Endothelial cell of umbilical vein (primary cell): ENCODE measurements around the gene ERBB4. TPM values are rescaled to one million over a fixed set of nuclear protein-coding genes. Genes with fewer than 3 reads are reported as not detected.

ENCODE experiments used
- BruUV-seq: library from RNA; stranded (reverse); fragments of 400-500 nt; replicated peaks from 2 replicates; lab custom pipeline; 2021; lab: Mats Ljungman, UMichigan
- CTCF ChIA-PET: fragments of 300-600, 350-600 bp; sonication (Branson Sonifier 250); formaldehyde crosslinking; loops from one replicate; lab custom pipeline; 2021; ENCODE audit warnings: antibody characterized with exemption, inconsistent platforms; lab: Charles Lee
- POLR2A ChIA-PET: fragments of 300-600, 350-600 bp; sonication (Branson Sonifier 250); formaldehyde crosslinking; loops from one replicate; lab custom pipeline; 2021; ENCODE audit warnings: antibody characterized with exemption, inconsistent platforms; lab: Charles Lee
- DNase-seq: peaks from one replicate; pipeline ENCODE4 v3.0.0-alpha.2; 2011; ENCODE audit warnings: low read depth, low spot score
- FAIRE-seq: peaks from 2 replicates; lab custom pipeline; 2011; peaks lifted over from hg19 to GRCh38; lab: Jason Lieb, UNC
- H2AFZ ChIP-seq: 2 replicates; pipeline ENCODE4 v1.6.0; 2012; ENCODE audit warnings: low read depth, low read length, control low read depth, inconsistent platforms
- H3K27ac ChIP-seq: 2 replicates; pipeline ENCODE4 v1.5.1; 2011; ENCODE audit warnings: low read depth, mild to moderate bottlenecking, control low read depth, low read length, moderate library complexity; ENCODE audit not compliant: insufficient read depth
- H3K27me3 ChIP-seq, 2 experiments: 2 replicates each; pipeline versions ENCODE4 v1.6.0 to v1.6.1; 2011; ENCODE audit warnings: low read length in 2 of 2, mixed read lengths in 1 of 2; ENCODE audit not compliant: control insufficient read depth in 2 of 2, insufficient read depth in 2 of 2
- H3K36me3 ChIP-seq, 2 experiments: 2 replicates in 1 of 2; 3 replicates in 1 of 2; pipeline ENCODE4 v1.5.1; 2011; ENCODE audit warnings: low read length in 2 of 2, mild to moderate bottlenecking in 1 of 2, moderate library complexity in 1 of 2; ENCODE audit not compliant: control insufficient read depth in 2 of 2, insufficient read depth in 2 of 2; ENCODE audit errors: extremely low read depth in 1 of 2
- H3K4me1 ChIP-seq: 3 replicates; pipeline ENCODE4 v1.5.1; 2011; ENCODE audit warnings: mild to moderate bottlenecking, low read length; ENCODE audit not compliant: control insufficient read depth, insufficient read depth; ENCODE audit errors: extremely low read depth
- H3K4me2 ChIP-seq: 2 replicates; pipeline ENCODE4 v1.6.1; 2011; ENCODE audit warnings: low read length, control low read depth, mixed read lengths; ENCODE audit not compliant: insufficient read depth
- H3K4me3 ChIP-seq, 3 experiments: fragments of 200-600 bp in 1 of 3; sonication (generic), shearing (Covaris generic) in 1 of 3; replicated peaks in 1 of 3; 2 replicates each; pipeline ENCODE4 v1.5.1; 2011 to 2016; ENCODE audit warnings: control low read depth in 3 of 3, low read length in 3 of 3, mild to moderate bottlenecking in 2 of 3, inconsistent platforms in 1 of 3, low read depth in 1 of 3, moderate library complexity in 1 of 3; ENCODE audit not compliant: insufficient read depth in 1 of 3
- H3K79me2 ChIP-seq: 2 replicates; pipeline ENCODE4 v1.6.0; 2012; ENCODE audit warnings: low read length, inconsistent platforms; ENCODE audit not compliant: control insufficient read depth, insufficient read depth
- H3K9ac ChIP-seq: replicated peaks from 2 replicates; pipeline ENCODE3; 2011; ENCODE audit warnings: low read length, control low read depth; ENCODE audit not compliant: insufficient read depth; ENCODE audit errors: extremely low read depth
- H3K9me1 ChIP-seq: replicated peaks from 3 replicates; pipeline ENCODE4 v1.6.0; 2011; ENCODE audit warnings: mild to moderate bottlenecking, low read length; ENCODE audit not compliant: control insufficient read depth, insufficient read depth; ENCODE audit errors: extremely low read depth
- H3K9me3 ChIP-seq: replicated peaks from 2 replicates; pipeline ENCODE4 v1.5.1; 2012; ENCODE audit warnings: low read length, inconsistent platforms; ENCODE audit not compliant: control insufficient read depth, insufficient read depth
- H4K20me1 ChIP-seq: replicated peaks from 2 replicates; pipeline ENCODE3; 2011; ENCODE audit warnings: mild to moderate bottlenecking, low read length; ENCODE audit not compliant: control insufficient read depth, insufficient read depth; ENCODE audit errors: extremely low read depth
- CTCF ChIP-seq, 2 donors: IDR thresholded peaks; 1 replicate in 1 of 2; 2 replicates in 1 of 2; pipeline ENCODE4 v1.5.1; 2011; ENCODE audit warnings: low read length in 2 of 2, mild to moderate bottlenecking in 2 of 2, moderate library complexity in 2 of 2, control low read depth in 1 of 2, inconsistent platforms in 1 of 2, low read depth in 1 of 2; ENCODE audit not compliant: insufficient read depth in 1 of 2; ENCODE audit errors: extremely low read depth in 1 of 2
- EZH2 ChIP-seq: IDR thresholded peaks from 2 replicates; pipeline ENCODE4 v1.6.1; 2012; ENCODE audit warnings: borderline replicate concordance, low read depth, mild to moderate bottlenecking, moderate library complexity, low read length, inconsistent platforms; ENCODE audit not compliant: severe bottlenecking
- FOS ChIP-seq: IDR thresholded peaks from 2 replicates; pipeline ENCODE4 v1.6.1; 2011; ENCODE audit warnings: mild to moderate bottlenecking, low read length, moderate library complexity, borderline replicate concordance; ENCODE audit not compliant: insufficient read depth
- GATA2 ChIP-seq: IDR thresholded peaks from 2 replicates; pipeline ENCODE4 v1.7.0; 2011; ENCODE audit warnings: low read depth, mild to moderate bottlenecking, moderate library complexity, mixed read lengths, low read length; ENCODE audit not compliant: insufficient read length, insufficient read depth
- JUN ChIP-seq: IDR thresholded peaks from 2 replicates; pipeline ENCODE4 v1.6.1; 2011; ENCODE audit warnings: borderline replicate concordance, low read depth; ENCODE audit not compliant: insufficient read length, insufficient read depth
- MAX ChIP-seq: IDR thresholded peaks from 2 replicates; pipeline ENCODE4 v1.6.1; 2011; ENCODE audit not compliant: insufficient read depth, insufficient read length
- MYC ChIP-seq: IDR thresholded peaks from one replicate; pipeline ENCODE4 v1.6.1; 2011; ENCODE audit warnings: mild to moderate bottlenecking, low read depth, low read length
- POLR2A ChIP-seq: IDR thresholded peaks from 2 replicates; pipeline ENCODE4 v1.6.1; 2012; ENCODE audit warnings: low read depth, mild to moderate bottlenecking, control low read depth, low read length
- POLR2AphosphoS5 ChIP-seq: IDR thresholded peaks from 2 replicates; pipeline ENCODE4 v1.6.1; 2012; ENCODE audit warnings: low read depth, mild to moderate bottlenecking, control low read depth, low read length, moderate library complexity; ENCODE audit not compliant: insufficient read depth
- dilution Hi-C: fragments of 300-500 bp; cut with MboI; formaldehyde crosslinking; loops from one replicate; pipeline ENCODE4 v1.15.0; 2019; ENCODE audit warnings: low sequenced_read_pairs; ENCODE audit not compliant: extremely low pct_ligation_motif_present
- intact Hi-C: fragments of 100-400 bp; cut with micrococcal nuclease; formaldehyde crosslinking; loops from one replicate; pipeline ENCODE4 v1.10.0; 2022
- polyA plus RNA-seq, 4 experiments: library from polyadenylated mRNA; depleted of rRNA in 3 of 4; stranded (reverse) in 3 of 4; unstranded in 1 of 4; fragments of >200 nt; gene quantifications; 2 replicates each; pipeline versions ENCODE4 v1.2.1 to v1.2.3, GENCODE V29; 2011 to 2012; ENCODE audit warnings: missing spikeins in 1 of 4
- total RNA-seq: library from RNA; stranded (reverse); gene quantifications from 2 replicates; pipeline ENCODE4 v1.2.3, GENCODE V29; 2021

Gene ERBB4
- total and polyA plus RNA-seq, 2 donors (not counting 3 experiments of a cell fraction or from before 2014, with no cell fraction given), result 0.01 to 0.27 TPM

- Histone ChIP-seq H3K79me2 (no peaks in the 10 kb centered on the region), H3K9me3 (no peaks in the 10 kb centered on the region), H3K27me3 (no peaks in the 10 kb centered on the region), H4K20me1 (no peaks in the 10 kb centered on the region), H3K9me1 (no peaks in the 10 kb centered on the region), H3K9ac (peak overlapping the region; percentile 36), H3K4me1 (peaks cover 47% of the 10 kb centered on the region), H2AFZ (peak overlapping the region; percentile 11), H3K4me2 (peak overlapping the region; percentile 93), H3K36me3 (no peaks in the 10 kb centered on the region), H3K27ac (peak overlapping the region; percentile 82), H3K4me3 (no peak overlapping the region)
- ChIA-PET POLR2A (interaction anchor here (0.6 kb wide), 1 partner anchor 167 kb away, joined by 7 read pairs; no protein-coding TSS in a partner anchor), CTCF (interaction anchor here (1.6 to 5.4 kb wide), 4 partner anchors 9 to 216 kb away, joined by 4 to 19 read pairs (median 5); no protein-coding TSS in a partner anchor)
- BruUV-seq, result no TSS peak
- intact Hi-C loops (loop anchor here (1.0 to 5.0 kb wide), 4 partner anchors 29 to 503 kb away; partner anchors contain the start of gene ERBB4), dilution Hi-C loops (no loop called here)
- FAIRE-seq (no peak), DNase-seq (peak; percentile 24)
- TF ChIP-seq POLR2AphosphoS5, result no peak
- no peak for TF ChIP-seq MAX
- TF ChIP-seq MYC, result no peak
- no peak for TF ChIP-seq CTCF (IDR thresholded peaks at IDR 0.05; ENCODE audit: extremely low read depth in 1 of 2, insufficient read depth in 1 of 2, low read depth in 1 of 2, low read length in 2 of 2)
- TF ChIP-seq POLR2A, result no peak
- no peak for TF ChIP-seq JUN
- no peak for TF ChIP-seq EZH2
- no peak for TF ChIP-seq FOS
- no peak for TF ChIP-seq GATA2
Observed at GRCh38 chr2:212033888-212034287, 504.7 kb downstream of the ERBB4 start.
